GM21515 (cell line): ENCODE measurements around the gene KDSR.

Source experiments
- ATAC-seq: cut with Tn5 transposase; IDR thresholded peaks from one replicate; pipeline ENCODE4 v1.9.1; 2021; ENCODE audit not compliant: unreplicated experiment

Gene KDSR

GRCh38 chr18:63367053-63367953 is at the start of gene KDSR:
KDSR (minus strand) TSS chr18:63367206; CDS start chr18:63367118, 88 bp downstream.
- peak; percentile 87 for ATAC-seq

GRCh38 chr18:63412953-63413352 is 45.9 kb upstream of the KDSR start:
- ATAC-seq = no peak

GRCh38 chr18:63410792-63411191 is 43.8 kb upstream of the KDSR start:
- ATAC-seq = no peak

- ATAC-seq = no peak
These were observed 42.3 kb upstream of the KDSR start for GRCh38 chr18:63409301-63409700.

- no peak for ATAC-seq
These were observed 40.7 kb upstream of the KDSR start for GRCh38 chr18:63407734-63408133.

- ATAC-seq = no peak
These were observed 39.0 kb upstream of the KDSR start for GRCh38 chr18:63405986-63406385.

- ATAC-seq = no peak
These were observed 35.5 kb upstream of the KDSR start for GRCh38 chr18:63402246-63403162.

- ATAC-seq = no peak
These were observed 32.3 kb upstream of the KDSR start for GRCh38 chr18:63399300-63399699.

GRCh38 chr18:63397349-63397748 is 30.3 kb upstream of the KDSR start:
- no peak for ATAC-seq

GRCh38 chr18:63395503-63395902 is 28.5 kb upstream of the KDSR start:
- ATAC-seq = no peak

GRCh38 chr18:63394954-63395353 is 27.9 kb upstream of the KDSR start:
- no peak for ATAC-seq

GRCh38 chr18:63387861-63388260 is 20.9 kb upstream of the KDSR start:
- no peak for ATAC-seq

GRCh38 chr18:63382843-63383242 is 15.8 kb upstream of the KDSR start:
- ATAC-seq = no peak

GRCh38 chr18:63379639-63379962 is 12.6 kb upstream of the KDSR start:
- ATAC-seq = no peak

- ATAC-seq = no peak
These were observed 12.1 kb upstream of the KDSR start for GRCh38 chr18:63378919-63379638.

GRCh38 chr18:63377275-63377980 is 10.4 kb upstream of the KDSR start:
- ATAC-seq = no peak

GRCh38 chr18:63376538-63376937 is 9.5 kb upstream of the KDSR start:
- no peak for ATAC-seq

- no peak for ATAC-seq
These were observed 7.5 kb upstream of the KDSR start for GRCh38 chr18:63374540-63374939.

GRCh38 chr18:63373161-63373560 is 6.2 kb upstream of the KDSR start:
- ATAC-seq = no peak

- ATAC-seq = no peak
These were observed 1.6 kb upstream of the KDSR start for GRCh38 chr18:63368611-63369010.
